ENCODE data around the gene PLPP1.

Gene PLPP1

DNA sequence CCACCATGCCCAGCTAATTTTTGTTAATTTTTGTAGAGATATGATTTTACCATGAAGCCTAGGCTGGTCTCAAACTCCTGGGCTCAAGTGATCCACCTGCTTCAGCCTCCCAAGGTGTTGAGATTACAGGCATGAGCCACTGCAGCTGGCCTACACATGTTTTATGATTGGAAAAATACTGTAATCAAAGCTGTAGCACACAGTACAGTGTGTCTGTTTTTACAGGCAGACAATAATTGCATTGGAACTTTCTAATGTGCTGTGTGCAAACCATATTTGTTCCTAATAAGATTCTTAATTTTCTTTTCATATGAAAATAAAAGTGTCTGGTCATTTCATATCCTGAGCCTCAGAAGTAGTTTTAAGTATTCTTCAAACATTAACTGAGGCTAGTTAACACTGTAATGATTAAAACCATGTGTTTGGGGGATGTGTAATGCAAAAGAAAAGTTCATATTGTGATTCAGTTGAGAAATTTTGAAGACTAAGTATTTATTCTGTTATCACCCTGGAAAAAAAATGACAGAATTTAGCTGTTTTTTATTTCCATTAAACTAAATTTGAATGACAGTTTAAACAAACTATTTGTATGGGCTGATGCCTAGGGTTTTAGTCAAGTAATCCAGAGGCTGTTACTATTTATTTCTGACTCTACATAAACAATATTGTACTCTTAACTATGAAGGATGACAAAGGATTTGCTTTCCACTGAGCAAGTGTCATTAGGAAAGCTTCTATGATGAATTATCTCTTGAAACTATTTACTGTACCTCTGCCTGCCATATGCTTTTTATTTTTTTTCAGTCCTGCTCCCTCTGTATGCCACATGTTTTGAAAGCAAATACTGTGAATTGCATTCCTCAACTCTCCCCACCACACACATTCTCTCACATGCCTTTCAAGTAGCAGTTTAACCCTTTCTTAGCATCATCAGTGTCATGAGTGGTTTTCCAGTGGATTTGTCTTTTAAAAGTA is 115.5 kb downstream of the PLPP1 start:
- H3K4me1 ChIP-seq (ENCODE audit: insufficient read depth, low read length) = peaks cover 7% of the 10 kb centered on the region; the same call in 1 of the 2 replicates
- peaks cover 72% of the 10 kb centered on the region for H3K36me3 ChIP-seq (ENCODE audit: insufficient read depth, low read depth, low read length)
- no peak overlapping the region for H3K4me3 ChIP-seq (ENCODE audit: low read length)
- H3K9me3 ChIP-seq (ENCODE audit: insufficient read depth, low read depth, low read length) = no peaks in the 10 kb centered on the region
- H3K27me3 ChIP-seq (ENCODE audit: insufficient read depth, low read length) = no peaks in the 10 kb centered on the region
- H3K27ac ChIP-seq (ENCODE audit: low read length) = no peak overlapping the region
- no peak overlapping the region for H3K9ac ChIP-seq (ENCODE audit: low read depth, low read length)

DNA sequence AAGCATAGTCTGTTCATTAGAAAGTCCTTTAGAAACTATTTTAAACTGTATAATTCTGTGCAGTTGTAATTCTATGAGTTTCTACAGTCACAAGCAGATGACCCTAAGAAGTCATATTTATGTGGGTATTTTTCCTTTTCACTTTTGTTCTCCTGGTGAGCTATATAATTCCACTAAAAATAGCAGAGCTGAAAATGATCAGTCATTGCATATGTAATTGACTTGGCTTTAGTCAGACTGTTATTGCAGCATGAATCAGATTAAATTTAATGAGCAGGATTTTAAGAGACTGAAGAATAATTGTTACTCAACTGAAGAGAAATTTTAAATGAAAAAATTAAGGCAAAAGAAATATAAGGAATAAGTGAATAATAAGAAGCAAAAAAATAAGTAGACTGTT is 118.5 kb downstream of the PLPP1 start:
- peaks cover 7% of the 10 kb centered on the region; the same call in 1 of the 2 replicates for H3K4me1 ChIP-seq (ENCODE audit: insufficient read depth, low read length)
- no peak overlapping the region for H3K9ac ChIP-seq (ENCODE audit: low read depth, low read length)
- H3K27ac ChIP-seq (ENCODE audit: low read length) = no peak overlapping the region
- H3K36me3 ChIP-seq (ENCODE audit: insufficient read depth, low read depth, low read length) = peaks cover 72% of the 10 kb centered on the region
- no peak overlapping the region for H3K4me3 ChIP-seq (ENCODE audit: low read length)
- no peaks in the 10 kb centered on the region for H3K27me3 ChIP-seq (ENCODE audit: insufficient read depth, low read length)
- no peaks in the 10 kb centered on the region for H3K9me3 ChIP-seq (ENCODE audit: insufficient read depth, low read depth, low read length)

DNA sequence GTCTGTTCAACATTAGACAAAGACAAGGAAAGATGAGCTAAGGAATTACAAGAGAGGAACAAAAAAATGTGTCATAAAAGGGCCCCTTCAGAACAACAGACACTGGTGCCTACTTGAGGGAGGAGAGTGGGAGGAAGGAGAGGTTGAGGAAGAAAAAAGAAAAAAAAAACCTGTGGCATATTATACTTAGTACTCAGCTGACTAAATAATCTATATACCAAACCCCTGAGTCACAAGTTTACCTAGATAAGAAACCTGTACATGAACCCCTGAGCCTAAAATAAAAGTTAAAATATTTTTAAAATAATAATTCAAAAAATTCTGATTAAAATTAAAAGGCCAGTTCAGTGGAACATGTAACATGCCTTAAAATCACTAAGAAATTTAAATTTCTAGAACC is 119.7 kb downstream of the PLPP1 start:
- Histone ChIP-seq H3K4me3 (ENCODE audit: low read length) (no peak overlapping the region), H3K9me3 (ENCODE audit: insufficient read depth, low read depth, low read length) (no peaks in the 10 kb centered on the region), H3K36me3 (ENCODE audit: insufficient read depth, low read depth, low read length) (peaks cover 72% of the 10 kb centered on the region), H3K9ac (ENCODE audit: low read depth, low read length) (no peak overlapping the region), H3K27ac (ENCODE audit: low read length) (no peak overlapping the region), H3K4me1 (ENCODE audit: insufficient read depth, low read length) (peaks cover 7% of the 10 kb centered on the region; the same call in 1 of the 2 replicates), H3K27me3 (ENCODE audit: insufficient read depth, low read length) (no peaks in the 10 kb centered on the region)

DNA sequence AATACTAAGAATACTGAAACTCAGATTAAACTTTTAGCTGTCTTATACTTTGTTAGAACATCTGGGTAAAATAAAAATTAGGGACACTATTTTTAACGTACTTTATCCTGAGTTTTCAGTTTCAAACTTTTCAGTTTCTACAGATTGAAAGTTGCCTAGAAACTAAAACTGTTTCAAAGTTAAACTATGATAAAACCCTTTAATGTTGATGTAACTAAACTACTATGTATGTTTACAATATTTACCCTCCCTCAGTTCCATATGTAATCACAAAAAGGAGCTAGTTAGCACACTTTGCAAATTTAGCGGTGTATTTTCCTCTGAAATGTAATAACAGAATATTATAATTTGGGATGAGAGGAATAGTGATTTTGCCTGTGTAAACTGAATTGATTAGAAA is 121.1 kb downstream of the PLPP1 start:
- Histone ChIP-seq H3K4me3 (ENCODE audit: low read length) (no peak overlapping the region), H3K4me1 (ENCODE audit: insufficient read depth, low read length) (no peaks in the 10 kb centered on the region), H3K9ac (ENCODE audit: low read depth, low read length) (no peak overlapping the region), H3K9me3 (ENCODE audit: insufficient read depth, low read depth, low read length) (no peaks in the 10 kb centered on the region), H3K27me3 (ENCODE audit: insufficient read depth, low read length) (no peaks in the 10 kb centered on the region), H3K27ac (ENCODE audit: low read length) (no peak overlapping the region), H3K36me3 (ENCODE audit: insufficient read depth, low read depth, low read length) (peaks cover 71% of the 10 kb centered on the region)

DNA sequence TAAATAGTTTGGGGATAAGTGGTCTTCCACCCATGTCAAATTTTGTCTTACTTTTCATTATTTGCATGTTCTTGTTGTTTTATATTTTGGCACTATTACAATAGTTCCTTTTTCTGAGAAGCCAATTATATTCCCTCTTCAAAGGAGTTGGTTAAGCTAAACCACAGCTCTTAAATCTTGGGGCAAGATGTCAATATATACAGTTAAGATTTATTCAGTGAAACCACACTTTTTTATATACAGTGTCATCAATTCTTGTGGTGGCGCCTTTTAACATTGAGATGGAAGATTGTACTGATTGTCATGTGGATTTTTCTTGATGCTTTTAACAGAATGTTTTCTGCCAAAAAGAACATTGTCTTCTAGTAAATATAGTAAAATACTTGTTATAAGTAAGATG is 122.9 kb downstream of the PLPP1 start:
- Histone ChIP-seq H3K27me3 (ENCODE audit: insufficient read depth, low read length) (no peaks in the 10 kb centered on the region), H3K36me3 (ENCODE audit: insufficient read depth, low read depth, low read length) (peaks cover 74% of the 10 kb centered on the region), H3K27ac (ENCODE audit: low read length) (no peak overlapping the region), H3K9me3 (ENCODE audit: insufficient read depth, low read depth, low read length) (no peaks in the 10 kb centered on the region), H3K4me1 (ENCODE audit: insufficient read depth, low read length) (no peaks in the 10 kb centered on the region), H3K4me3 (ENCODE audit: low read length) (no peak overlapping the region), H3K9ac (ENCODE audit: low read depth, low read length) (no peak overlapping the region)

DNA sequence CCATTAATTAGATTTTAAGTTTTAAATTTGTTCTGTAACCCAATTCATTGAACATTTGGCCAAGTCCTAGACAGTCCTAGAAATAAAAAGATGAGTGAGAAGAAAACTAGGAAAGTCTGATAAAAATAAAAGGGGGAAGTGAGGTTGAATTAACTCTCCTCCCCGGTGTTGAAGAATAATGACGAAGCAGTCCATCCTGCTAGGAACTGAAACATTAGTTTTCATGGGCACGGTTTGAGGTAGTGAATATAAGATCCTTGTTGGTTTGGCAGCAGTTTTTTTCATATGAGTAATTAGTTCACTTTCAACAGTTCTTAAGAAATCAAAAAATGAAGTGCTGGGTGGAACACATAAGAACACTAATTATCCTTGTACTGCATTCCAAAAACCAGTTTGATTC is 123.9 kb downstream of the PLPP1 start:
- no peak overlapping the region for H3K27ac ChIP-seq (ENCODE audit: low read length)
- H3K4me3 ChIP-seq (ENCODE audit: low read length) = no peak overlapping the region
- H3K9me3 ChIP-seq (ENCODE audit: insufficient read depth, low read depth, low read length) = no peaks in the 10 kb centered on the region
- no peaks in the 10 kb centered on the region for H3K4me1 ChIP-seq (ENCODE audit: insufficient read depth, low read length)
- peaks cover 77% of the 10 kb centered on the region for H3K36me3 ChIP-seq (ENCODE audit: insufficient read depth, low read depth, low read length)
- no peaks in the 10 kb centered on the region for H3K27me3 ChIP-seq (ENCODE audit: insufficient read depth, low read length)
- no peak overlapping the region for H3K9ac ChIP-seq (ENCODE audit: low read depth, low read length)

DNA sequence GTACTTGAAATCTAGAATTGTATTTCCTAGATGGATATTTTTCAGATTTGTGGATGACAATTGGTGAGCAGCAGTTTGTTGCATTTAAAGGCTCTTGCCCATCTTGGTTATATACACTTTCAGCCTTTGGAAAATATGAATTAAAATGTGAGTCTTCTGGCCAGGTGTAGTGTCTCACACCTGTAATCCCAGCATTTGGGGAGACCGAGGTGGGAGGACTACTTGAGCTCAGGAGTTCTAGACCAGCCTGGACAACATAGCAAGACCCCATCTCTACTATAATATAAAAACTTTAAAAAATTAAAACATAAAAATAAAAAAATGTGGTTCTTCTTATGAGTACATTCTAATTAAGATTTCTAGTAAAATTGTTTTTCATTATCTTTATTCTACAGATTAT is 125.0 kb downstream of the PLPP1 start:
- no peaks in the 10 kb centered on the region for H3K9me3 ChIP-seq (ENCODE audit: insufficient read depth, low read depth, low read length)
- H3K27me3 ChIP-seq (ENCODE audit: insufficient read depth, low read length) = no peaks in the 10 kb centered on the region
- no peaks in the 10 kb centered on the region for H3K4me1 ChIP-seq (ENCODE audit: insufficient read depth, low read length)
- peaks cover 79% of the 10 kb centered on the region for H3K36me3 ChIP-seq (ENCODE audit: insufficient read depth, low read depth, low read length)
- H3K9ac ChIP-seq (ENCODE audit: low read depth, low read length) = no peak overlapping the region
- no peak overlapping the region for H3K27ac ChIP-seq (ENCODE audit: low read length)
- H3K4me3 ChIP-seq (ENCODE audit: low read length) = no peak overlapping the region

DNA sequence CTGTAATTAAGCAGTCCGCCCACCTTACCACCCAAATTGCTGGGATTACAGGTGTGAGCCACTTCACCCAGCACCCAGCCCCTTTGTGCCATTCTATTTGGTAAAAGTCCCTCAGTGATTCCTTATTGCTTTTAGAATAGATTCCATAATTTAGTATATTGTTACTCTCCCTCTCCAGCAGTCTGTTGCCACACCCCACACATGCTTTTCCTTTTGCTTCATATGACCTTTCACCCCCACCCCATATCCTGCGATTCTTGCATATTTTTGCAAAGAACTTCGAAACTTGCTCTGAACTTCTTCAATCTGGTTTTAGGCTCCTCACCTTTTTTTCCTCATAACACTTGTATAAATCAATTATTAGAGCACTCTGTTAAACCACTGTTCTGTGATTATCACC is 126.8 kb downstream of the PLPP1 start:
- Histone ChIP-seq H3K36me3 (ENCODE audit: insufficient read depth, low read depth, low read length) (peaks cover 80% of the 10 kb centered on the region), H3K27ac (ENCODE audit: low read length) (no peak overlapping the region), H3K27me3 (ENCODE audit: insufficient read depth, low read length) (no peaks in the 10 kb centered on the region), H3K9ac (ENCODE audit: low read depth, low read length) (no peak overlapping the region), H3K4me3 (ENCODE audit: low read length) (no peak overlapping the region), H3K9me3 (ENCODE audit: insufficient read depth, low read depth, low read length) (no peaks in the 10 kb centered on the region), H3K4me1 (ENCODE audit: insufficient read depth, low read length) (no peaks in the 10 kb centered on the region)

DNA sequence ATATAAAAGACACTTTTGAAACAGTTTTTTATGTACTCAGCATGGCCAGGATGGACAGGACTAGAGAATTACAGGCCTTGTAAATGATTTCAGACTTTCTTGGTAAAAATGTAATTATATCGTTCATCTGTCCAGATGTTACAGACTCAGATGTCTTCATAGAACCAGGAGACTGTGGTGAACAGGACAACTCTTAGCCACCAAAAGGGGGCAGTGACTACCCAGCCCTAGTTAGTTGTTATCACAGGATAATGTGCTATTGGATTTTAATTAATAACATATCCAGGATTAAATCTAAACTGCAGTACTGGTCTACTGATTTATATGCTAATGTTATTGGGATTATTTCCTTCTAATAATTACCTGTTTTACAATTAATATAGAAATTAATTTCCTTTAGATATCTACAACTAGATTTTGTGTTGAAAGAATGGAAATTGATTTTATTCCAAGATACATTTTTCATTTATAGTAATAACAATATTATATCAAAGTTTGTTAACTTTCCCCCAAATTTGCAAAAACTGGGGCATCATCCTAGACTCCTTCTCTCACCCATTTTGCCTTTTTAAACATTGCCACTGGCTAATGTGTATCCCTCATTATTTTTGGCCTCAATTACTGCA is 127.6 kb downstream of the PLPP1 start:
- Histone ChIP-seq H3K9me3 (ENCODE audit: insufficient read depth, low read depth, low read length) (no peaks in the 10 kb centered on the region), H3K27me3 (ENCODE audit: insufficient read depth, low read length) (no peaks in the 10 kb centered on the region), H3K9ac (ENCODE audit: low read depth, low read length) (no peak overlapping the region), H3K27ac (ENCODE audit: low read length) (no peak overlapping the region), H3K4me3 (ENCODE audit: low read length) (no peak overlapping the region), H3K36me3 (ENCODE audit: insufficient read depth, low read depth, low read length) (peaks cover 79% of the 10 kb centered on the region), H3K4me1 (ENCODE audit: insufficient read depth, low read length) (no peaks in the 10 kb centered on the region)

DNA sequence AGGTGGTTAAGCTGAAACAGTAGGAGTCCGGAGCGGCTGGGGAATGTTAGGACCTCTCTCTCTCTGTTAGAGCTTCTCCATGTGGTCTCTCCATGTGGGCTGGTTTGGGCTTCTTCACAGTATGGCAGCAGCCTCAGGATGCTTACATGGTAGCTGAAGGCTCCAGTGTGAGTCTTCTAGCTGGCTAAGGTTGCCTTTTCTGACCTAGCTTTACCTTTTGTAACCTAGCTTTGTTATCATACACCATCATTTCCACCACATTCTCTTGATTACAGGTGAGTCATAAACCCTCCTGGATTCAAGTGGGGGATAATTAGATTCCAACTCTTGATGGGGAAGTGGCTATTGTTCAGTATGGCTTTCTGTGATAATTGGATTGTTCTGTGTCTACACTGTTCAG is 128.5 kb downstream of the PLPP1 start:
- Histone ChIP-seq H3K36me3 (ENCODE audit: insufficient read depth, low read depth, low read length) (peaks cover 79% of the 10 kb centered on the region), H3K27ac (ENCODE audit: low read length) (no peak overlapping the region), H3K4me3 (ENCODE audit: low read length) (no peak overlapping the region), H3K4me1 (ENCODE audit: insufficient read depth, low read length) (no peaks in the 10 kb centered on the region), H3K27me3 (ENCODE audit: insufficient read depth, low read length) (no peaks in the 10 kb centered on the region), H3K9me3 (ENCODE audit: insufficient read depth, low read depth, low read length) (no peaks in the 10 kb centered on the region), H3K9ac (ENCODE audit: low read depth, low read length) (no peak overlapping the region)

DNA sequence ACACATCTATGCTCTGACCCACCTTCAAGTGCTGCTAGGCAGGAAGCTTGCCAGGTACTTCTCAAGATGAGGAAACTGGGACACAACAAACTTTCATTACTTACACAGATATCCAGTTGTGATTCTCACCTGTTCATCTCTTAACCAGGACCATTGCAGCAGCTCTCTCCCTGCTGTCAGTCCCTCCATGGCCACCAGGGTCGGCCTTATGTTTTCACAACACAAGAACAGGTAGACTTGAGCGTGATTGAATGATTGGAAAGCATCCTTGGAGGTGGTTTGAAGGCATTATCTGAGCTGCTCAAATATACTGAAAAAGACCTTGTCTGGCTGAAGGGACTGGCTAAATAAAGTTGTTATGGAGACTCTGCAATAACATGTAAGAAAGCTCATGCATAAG is 132.6 kb downstream of the PLPP1 start:
- Histone ChIP-seq H3K9me3 (ENCODE audit: insufficient read depth, low read depth, low read length) (no peaks in the 10 kb centered on the region), H3K27me3 (ENCODE audit: insufficient read depth, low read length) (no peaks in the 10 kb centered on the region), H3K27ac (ENCODE audit: low read length) (no peak overlapping the region), H3K36me3 (ENCODE audit: insufficient read depth, low read depth, low read length) (peaks cover 90% of the 10 kb centered on the region), H3K9ac (ENCODE audit: low read depth, low read length) (no peak overlapping the region), H3K4me3 (ENCODE audit: low read length) (no peak overlapping the region), H3K4me1 (ENCODE audit: insufficient read depth, low read length) (no peaks in the 10 kb centered on the region)
